Panc1 (cell line): Measurements from ENCODE around the gene FAM219B.

Experiments used
- CTCF ChIP-seq: fragments of 450-650 bp; IDR thresholded peaks from 2 replicates; pipeline ENCODE4 v1.5.1; 2017; ENCODE audit warnings: mild to moderate bottlenecking
- POLR2AphosphoS5 ChIP-seq: IDR thresholded peaks from 2 replicates; pipeline ENCODE4 v1.6.1; 2012; ENCODE audit warnings: mild to moderate bottlenecking, low read depth, low read length, moderate library complexity
- REST ChIP-seq, 2 experiments: IDR thresholded peaks; 2 replicates each; pipeline ENCODE4 v1.6.1; 2011 to 2012; ENCODE audit warnings: low read depth in 2 of 2, control low read depth in 1 of 2, low read length in 1 of 2, mild to moderate bottlenecking in 1 of 2, moderate library complexity in 1 of 2; ENCODE audit not compliant: insufficient read depth in 1 of 2
- TCF7L2 ChIP-seq: IDR thresholded peaks from 2 replicates; pipeline ENCODE4 v1.6.1; 2011; ENCODE audit warnings: mild to moderate bottlenecking, low read depth, low read length, inconsistent platforms

- TF ChIP-seq CTCF: no peak
- TF ChIP-seq POLR2AphosphoS5: no peak
- TF ChIP-seq TCF7L2: no peak
- no peak for TF ChIP-seq REST (IDR thresholded peaks at IDR 0.05; ENCODE audit: insufficient read depth in 1 of 2, low read depth in 2 of 2, low read length in 1 of 2)
Observed at GRCh38 chr15:74869726-74870407, 36.8 kb downstream of the FAM219B start.
